Smooth muscle cell (in vitro differentiated cells): ENCODE measurements around the gene SPATS2. TPM values are rescaled to one million over a fixed set of nuclear protein-coding genes. Genes with fewer than 3 reads are reported as not detected.

Experiments used
- DNase-seq: peaks from one replicate; lab custom pipeline; 2025; ENCODE audit not compliant: unreplicated experiment; lab: John Stamatoyannopoulos, UW
- H2AFZ ChIP-seq: fragments of 200-600 bp; sonication (generic); 2 replicates; pipeline ENCODE4 v1.6.0; 2016; ENCODE audit warnings: antibody characterized with exemption, low read depth, mild to moderate bottlenecking
- H3F3A ChIP-seq: fragments of 200-600 bp; sonication (generic); 2 replicates; pipeline ENCODE4 v1.6.0; 2017; ENCODE audit warnings: antibody characterized with exemption, low read depth
- H3K27ac ChIP-seq: fragments of 200-600 bp; sonication (generic); 2 replicates; pipeline ENCODE4 v1.5.1; 2016; ENCODE audit warnings: low read depth, mild to moderate bottlenecking
- H3K27me3 ChIP-seq: fragments of 200-600 bp; sonication (generic); 2 replicates; pipeline ENCODE4 v1.6.1; 2016; ENCODE audit warnings: low read depth, mild to moderate bottlenecking
- H3K36me3 ChIP-seq: fragments of 200-600 bp; sonication (generic); 2 replicates; pipeline ENCODE4 v1.5.1; 2016; ENCODE audit warnings: low read depth
- H3K4me1 ChIP-seq: fragments of 200-600 bp; sonication (generic); 2 replicates; pipeline ENCODE4 v1.5.1; 2016; ENCODE audit warnings: low read depth
- H3K4me2 ChIP-seq: fragments of 200-600 bp; sonication (generic); 2 replicates; pipeline ENCODE4 v1.6.0; 2016; ENCODE audit warnings: mild to moderate bottlenecking
- H3K4me3 ChIP-seq: fragments of 200-600 bp; sonication (generic); 2 replicates; pipeline ENCODE4 v1.5.1; 2016; ENCODE audit warnings: mild to moderate bottlenecking
- H3K79me2 ChIP-seq: fragments of 200-600 bp; sonication (generic); 2 replicates; pipeline ENCODE4 v1.6.0; 2016; ENCODE audit warnings: low read depth, mild to moderate bottlenecking
- H3K9ac ChIP-seq: fragments of 200-600 bp; sonication (generic); 2 replicates; pipeline ENCODE4 v1.6.0; 2016; ENCODE audit warnings: low read depth
- H3K9me3 ChIP-seq: fragments of 200-600 bp; sonication (generic); replicated peaks from 2 replicates; pipeline ENCODE4 v1.5.1; 2016; ENCODE audit warnings: low read depth
- H4K20me1 ChIP-seq: fragments of 200-600 bp; sonication (generic); 2 replicates; pipeline ENCODE4 v1.6.0; 2016; ENCODE audit warnings: low read depth
- WGBS: methylation state at CpG from one replicate; pipeline ENCODE4 v1.1.7; 2016; ENCODE audit warnings: low lambda C conversion rate; 5-methylcytosine and 5-hydroxymethylcytosine counted together
- polyA plus RNA-seq: library from polyadenylated mRNA; unstranded; fragments of >200 nt; fragmentation: Nextera tagmentation; extraction: Ambion mirVana; gene quantifications from 2 replicates; pipeline ENCODE4 v1.2.1, GENCODE V29; 2016
- total RNA-seq: library from RNA; depleted of rRNA; stranded (reverse); fragments of >200 nt; gene quantifications from 2 replicates; pipeline ENCODE4 v1.2.3, GENCODE V29; 2014
- TF ChIP-seq, protein P1 (sequence below): fragments of 200-600 bp; sonication (generic); IDR thresholded peaks from 2 replicates; pipeline ENCODE4 v1.5.1; 2017; ENCODE audit warnings: borderline replicate concordance, mild to moderate bottlenecking, antibody characterized with exemption; ENCODE audit not compliant: insufficient read depth, poor library complexity, severe bottlenecking

The SPATS2 gene
- total and polyA plus RNA-seq, 2 experiments from 2014 or later, result 33.6 to 35.6 TPM

DNA sequence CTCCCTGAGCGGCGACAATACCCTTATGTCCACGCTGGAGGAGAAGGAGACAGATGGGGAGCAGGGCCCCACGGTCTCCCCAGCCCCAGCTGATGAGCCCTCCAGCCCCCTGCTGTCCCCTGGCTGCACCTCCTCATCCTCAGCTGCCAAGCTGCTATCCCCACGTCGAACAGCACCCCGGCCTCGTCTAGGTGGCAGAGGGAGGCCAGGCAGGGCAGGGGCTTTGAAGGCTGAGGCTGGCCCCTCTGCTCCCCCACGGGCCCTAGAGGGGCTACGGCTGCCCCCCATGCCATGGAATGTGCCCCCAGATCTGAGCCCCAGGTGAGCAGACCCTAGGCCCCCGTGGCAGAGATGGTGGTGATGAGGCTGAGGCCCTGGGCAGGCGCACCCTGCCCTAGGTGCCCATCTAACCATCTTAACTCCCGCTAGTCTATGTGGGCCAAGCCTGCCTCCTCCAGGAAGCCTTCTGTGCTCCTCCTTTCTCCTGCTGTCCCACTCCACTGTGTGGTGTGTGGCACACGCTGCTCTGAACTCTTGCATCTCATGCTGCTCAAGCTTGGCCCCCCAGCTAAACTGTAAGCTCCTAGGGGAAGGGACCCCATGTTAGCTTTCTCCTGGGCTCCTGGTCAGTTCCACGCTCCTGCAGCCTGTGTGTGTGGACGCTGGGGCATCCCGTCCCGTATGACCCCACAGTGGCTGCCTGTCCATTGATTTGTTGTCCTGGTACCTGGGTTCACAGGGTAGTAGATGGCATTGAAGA, 188.5 kb downstream of the SPATS2 start:
- Histone ChIP-seq H3K27ac (no peak overlapping the region), H3K4me2 (no peak overlapping the region), H3K36me3 (no peaks in the 10 kb centered on the region), H2AFZ (no peak overlapping the region), H3F3A (no peaks in the 10 kb centered on the region), H4K20me1 (no peaks in the 10 kb centered on the region), H3K79me2 (no peaks in the 10 kb centered on the region), H3K9me3 (no peaks in the 10 kb centered on the region), H3K9ac (no peak overlapping the region), H3K4me1 (no peaks in the 10 kb centered on the region), H3K27me3 (no peaks in the 10 kb centered on the region), H3K4me3 (no peak overlapping the region)
- TF ChIP-seq, protein P1, sequence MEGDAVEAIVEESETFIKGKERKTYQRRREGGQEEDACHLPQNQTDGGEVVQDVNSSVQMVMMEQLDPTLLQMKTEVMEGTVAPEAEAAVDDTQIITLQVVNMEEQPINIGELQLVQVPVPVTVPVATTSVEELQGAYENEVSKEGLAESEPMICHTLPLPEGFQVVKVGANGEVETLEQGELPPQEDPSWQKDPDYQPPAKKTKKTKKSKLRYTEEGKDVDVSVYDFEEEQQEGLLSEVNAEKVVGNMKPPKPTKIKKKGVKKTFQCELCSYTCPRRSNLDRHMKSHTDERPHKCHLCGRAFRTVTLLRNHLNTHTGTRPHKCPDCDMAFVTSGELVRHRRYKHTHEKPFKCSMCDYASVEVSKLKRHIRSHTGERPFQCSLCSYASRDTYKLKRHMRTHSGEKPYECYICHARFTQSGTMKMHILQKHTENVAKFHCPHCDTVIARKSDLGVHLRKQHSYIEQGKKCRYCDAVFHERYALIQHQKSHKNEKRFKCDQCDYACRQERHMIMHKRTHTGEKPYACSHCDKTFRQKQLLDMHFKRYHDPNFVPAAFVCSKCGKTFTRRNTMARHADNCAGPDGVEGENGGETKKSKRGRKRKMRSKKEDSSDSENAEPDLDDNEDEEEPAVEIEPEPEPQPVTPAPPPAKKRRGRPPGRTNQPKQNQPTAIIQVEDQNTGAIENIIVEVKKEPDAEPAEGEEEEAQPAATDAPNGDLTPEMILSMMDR, result no peak
- DNase-seq, result no peak
- 94% methylated on average over 18 of the region's 18 CpGs for WGBS

DNA sequence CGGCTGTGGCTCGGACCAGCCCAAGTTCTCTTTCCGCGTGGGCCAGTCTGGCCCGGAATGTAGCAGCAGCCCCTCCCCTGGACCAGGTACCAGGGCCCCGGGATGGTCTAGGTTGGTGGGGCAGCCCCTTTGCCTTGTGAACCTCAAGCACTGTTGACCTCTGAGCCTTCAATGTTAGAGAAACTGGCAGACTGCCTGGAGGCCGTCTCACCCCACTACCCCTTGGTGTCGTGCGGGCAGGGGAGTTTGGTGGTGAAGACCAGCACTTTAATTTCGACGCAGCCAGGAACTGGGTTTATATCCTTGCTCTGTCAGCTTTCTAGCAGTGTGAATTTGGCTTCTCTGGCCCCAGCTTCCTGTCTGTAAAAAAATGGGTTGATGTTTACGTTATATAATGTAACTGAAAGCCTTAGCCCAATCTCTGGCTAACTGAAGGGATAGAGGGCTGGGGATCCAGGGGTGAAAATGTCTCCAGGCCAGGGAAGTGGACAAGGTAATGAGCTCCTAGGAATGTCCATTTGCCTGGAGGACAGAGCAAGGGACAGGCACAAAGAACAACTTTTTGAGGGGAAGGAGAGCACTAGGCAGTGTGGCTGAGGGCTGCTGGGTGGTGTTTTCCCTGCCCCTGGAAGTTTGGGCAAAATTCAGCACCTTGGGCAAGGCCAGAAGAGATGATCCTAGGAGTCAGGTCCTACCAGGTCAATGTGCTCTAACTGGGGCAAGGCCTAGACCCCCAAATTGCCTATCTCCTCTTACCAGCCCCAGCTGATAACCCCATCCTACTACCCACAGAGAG, 189.3 kb downstream of the SPATS2 start:
- Histone ChIP-seq H3K79me2 (no peaks in the 10 kb centered on the region), H3K4me1 (no peaks in the 10 kb centered on the region), H3K9me3 (no peaks in the 10 kb centered on the region), H3K36me3 (no peaks in the 10 kb centered on the region), H3K27me3 (no peaks in the 10 kb centered on the region), H4K20me1 (no peaks in the 10 kb centered on the region), H3K4me2 (no peak overlapping the region), H2AFZ (no peak overlapping the region), H3K27ac (no peak overlapping the region), H3K4me3 (no peak overlapping the region), H3K9ac (no peak overlapping the region), H3F3A (no peaks in the 10 kb centered on the region)
- TF ChIP-seq, protein P1, result no peak
- no peak for DNase-seq
- 96% methylated on average over 12 of the region's 12 CpGs for WGBS

DNA sequence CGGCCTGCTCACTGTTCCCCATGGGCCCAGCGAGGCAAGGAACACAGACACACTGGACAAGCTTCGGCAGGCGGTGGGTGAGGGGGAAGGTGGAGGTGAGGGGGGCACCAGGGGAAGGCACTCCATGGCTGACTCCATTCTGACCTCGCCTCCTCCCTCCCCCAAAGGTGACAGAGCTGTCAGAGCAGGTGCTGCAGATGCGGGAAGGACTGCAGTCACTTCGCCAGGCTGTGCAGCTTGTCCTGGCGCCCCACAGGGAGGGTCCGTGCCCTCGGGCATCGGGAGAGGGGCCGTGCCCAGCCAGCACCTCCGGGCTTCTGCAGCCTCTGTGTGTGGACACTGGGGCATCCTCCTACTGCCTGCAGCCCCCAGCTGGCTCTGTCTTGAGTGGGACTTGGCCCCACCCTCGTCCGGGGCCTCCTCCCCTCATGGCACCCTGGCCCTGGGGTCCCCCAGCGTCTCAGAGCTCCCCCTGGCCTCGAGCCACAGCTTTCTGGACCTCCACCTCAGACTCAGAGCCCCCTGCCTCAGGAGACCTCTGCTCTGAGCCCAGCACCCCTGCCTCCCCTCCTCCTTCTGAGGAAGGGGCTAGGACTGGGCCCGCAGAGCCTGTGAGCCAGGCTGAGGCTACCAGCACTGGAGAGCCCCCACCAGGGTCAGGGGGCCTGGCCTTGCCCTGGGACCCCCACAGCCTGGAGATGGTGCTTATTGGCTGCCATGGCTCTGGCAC, 190.1 kb downstream of the SPATS2 start:
- TF ChIP-seq, protein P1, result no peak
- no peaks in the 10 kb centered on the region for H3K4me1 ChIP-seq
- H4K20me1 ChIP-seq, result no peaks in the 10 kb centered on the region
- no peak for DNase-seq
- no peak overlapping the region for H3K4me2 ChIP-seq
- H3K27me3 ChIP-seq, result no peaks in the 10 kb centered on the region
- no peak overlapping the region for H3K27ac ChIP-seq
- no peaks in the 10 kb centered on the region for H3K9me3 ChIP-seq
- no peak overlapping the region for H2AFZ ChIP-seq
- no peaks in the 10 kb centered on the region for H3K36me3 ChIP-seq
- H3K4me3 ChIP-seq, result no peak overlapping the region
- no peak overlapping the region for H3K9ac ChIP-seq
- no peaks in the 10 kb centered on the region for H3F3A ChIP-seq
- WGBS, result 97% methylated on average over 18 of the region's 18 CpGs
- H3K79me2 ChIP-seq, result no peaks in the 10 kb centered on the region
